HCT116 (cell line): ENCODE measurements around the gene SEC14L6. TPM values are rescaled to one million over a fixed set of nuclear protein-coding genes. Genes with fewer than 3 reads are reported as not detected.

Experiments
- ATAC-seq: fragments of 200-7000 bp; cut with Tn5 transposase; 2 replicates; pipeline ENCODE4 v1.9.1; 2020; ENCODE audit warnings: mild to moderate bottlenecking, moderate library complexity
- BruUV-seq: library from RNA; stranded (reverse); fragments of 400-500 nt; replicated peaks from 2 replicates; lab custom pipeline; 2021; lab: Mats Ljungman, UMichigan
- CTCF ChIA-PET: fragments of 300-600 bp; sonication (Branson Sonifier 250); formaldehyde crosslinking; loops from one replicate; lab custom pipeline; 2021; ENCODE audit warnings: antibody characterized with exemption; lab: Charles Lee
- POLR2A ChIA-PET: fragments of 300-600, 350-600 bp; sonication (Branson Sonifier 250); formaldehyde crosslinking; loops from one replicate; lab custom pipeline; 2021; ENCODE audit warnings: antibody characterized with exemption; lab: Charles Lee
- RAD21 ChIA-PET, 2 experiments: fragments of 300-600 bp; sonication (Branson Sonifier 250); formaldehyde crosslinking; loops; one replicate each; lab custom pipeline; 2023; ENCODE audit warnings: low total read pairs in 2 of 2; ENCODE audit not compliant: uncharacterized antibody in 2 of 2, unreplicated experiment in 2 of 2, low non-redundant PET in 1 of 2; lab: Charles Lee
- DNase-seq: peaks from one replicate; pipeline ENCODE4 v3.0.0-alpha.2; 2010; ENCODE audit warnings: low read depth, low spot score
- H2AFZ ChIP-seq: fragments of 200-600 bp; shearing (Covaris generic), sonication (generic); 2 replicates; pipeline ENCODE4 v1.6.1; 2017; ENCODE audit warnings: low read depth, mixed run types, mixed read lengths, antibody characterized with exemption, low read length; ENCODE audit not compliant: poor library complexity, severe bottlenecking
- H3K27ac ChIP-seq: 2 replicates; pipeline ENCODE4 v1.5.1; 2012; ENCODE audit warnings: low read depth, low read length
- H3K27me3 ChIP-seq: fragments of 200-600 bp; sonication (generic); 2 replicates; pipeline ENCODE4 v1.6.1; 2016; ENCODE audit warnings: mixed run types, low read length, mixed read lengths; ENCODE audit not compliant: insufficient read depth
- H3K36me3 ChIP-seq, 2 experiments: fragments of 200-500 bp in 1 of 2; fragments of 200-600 bp in 1 of 2; sonication (Bioruptor generic) in 1 of 2; sonication (generic) in 1 of 2; 2 replicates each; pipeline versions ENCODE4 v1.5.1 to v1.6.1; 2014 to 2016; ENCODE audit warnings: low read length in 2 of 2, inconsistent platforms in 1 of 2, mixed read lengths in 1 of 2, mixed run types in 1 of 2; ENCODE audit not compliant: insufficient read depth in 2 of 2, control insufficient read depth in 1 of 2
- H3K4me1 ChIP-seq, 2 experiments: fragments of 200-600 bp in 1 of 2; sonication (generic) in 1 of 2; 2 replicates each; pipeline versions ENCODE4 v1.5.1 to v1.6.1; 2012 to 2017; ENCODE audit warnings: low read length in 2 of 2, inconsistent platforms in 1 of 2, mild to moderate bottlenecking in 1 of 2, mixed read lengths in 1 of 2, mixed run types in 1 of 2, moderate library complexity in 1 of 2; ENCODE audit not compliant: insufficient read depth in 2 of 2, control insufficient read depth in 1 of 2
- H3K4me2 ChIP-seq: fragments of 200-600 bp; sonication (generic); 2 replicates; pipeline ENCODE4 v1.6.1; 2017; ENCODE audit warnings: mixed run types, low read length, mixed read lengths
- H3K4me3 ChIP-seq, 2 experiments: fragments of 200-600 bp in 1 of 2; sonication (generic) in 1 of 2; replicated peaks in 1 of 2; 2 replicates each; pipeline ENCODE4 v1.5.1; 2011 to 2016; ENCODE audit warnings: low read length in 2 of 2, control low read depth in 1 of 2, low read depth in 1 of 2, mild to moderate bottlenecking in 1 of 2, mixed read lengths in 1 of 2, mixed run types in 1 of 2
- H3K79me2 ChIP-seq: fragments of 200-600 bp; sonication (generic); 2 replicates; pipeline ENCODE4 v1.6.1; 2017; ENCODE audit warnings: mild to moderate bottlenecking, mixed run types, low read length, moderate library complexity, mixed read lengths; ENCODE audit not compliant: insufficient read depth
- H3K9ac ChIP-seq: fragments of 200-600 bp; sonication (generic); 2 replicates; pipeline ENCODE4 v1.6.1; 2016; ENCODE audit warnings: low read length, mixed read lengths
- H3K9me2 ChIP-seq: fragments of 200-600 bp; sonication (generic), shearing (Covaris generic); 2 replicates; pipeline ENCODE4 v1.6.1; 2017; ENCODE audit warnings: mixed run types, mild to moderate bottlenecking, moderate library complexity; ENCODE audit not compliant: insufficient read depth
- H3K9me3 ChIP-seq, 2 experiments: fragments of 200-500 bp in 1 of 2; fragments of 200-600 bp in 1 of 2; sonication (Bioruptor generic) in 1 of 2; sonication (generic) in 1 of 2; 2 replicates each; pipeline ENCODE4 v1.6.1; 2014 to 2017; ENCODE audit warnings: low read length in 2 of 2, mixed read lengths in 2 of 2, inconsistent platforms in 1 of 2, low read depth in 1 of 2, mild to moderate bottlenecking in 1 of 2, mixed run types in 1 of 2, moderate library complexity in 1 of 2; ENCODE audit not compliant: control insufficient read depth in 1 of 2, insufficient read depth in 1 of 2
- H4K20me1 ChIP-seq: fragments of 200-600 bp; sonication (generic), shearing (Covaris generic); 2 replicates; pipeline ENCODE4 v1.6.1; 2017; ENCODE audit warnings: mixed run types, mild to moderate bottlenecking, moderate library complexity; ENCODE audit not compliant: insufficient read depth
- CEBPB ChIP-seq: IDR thresholded peaks from 2 replicates; pipeline ENCODE4 v1.6.1; 2012; ENCODE audit warnings: low read depth
- EZH2 ChIP-seq: fragments of 200-600 bp; sonication (generic); IDR thresholded peaks from 2 replicates; pipeline ENCODE4 v1.6.1; 2017; ENCODE audit warnings: antibody characterized with exemption, mixed run types
- EZH2phosphoT487 ChIP-seq: fragments of 200-600 bp; IDR thresholded peaks from 2 replicates; pipeline ENCODE4 v1.6.1; 2018; ENCODE audit warnings: antibody characterized with exemption, borderline replicate concordance
- SIN3A ChIP-seq: IDR thresholded peaks from 2 replicates; pipeline ENCODE4 v1.6.1; 2012; ENCODE audit warnings: low read depth
- SRF ChIP-seq: IDR thresholded peaks from 2 replicates; pipeline ENCODE4 v1.6.1; 2012; ENCODE audit warnings: low read depth
- YY1 ChIP-seq: IDR thresholded peaks from 2 replicates; pipeline ENCODE4 v1.6.1; 2011; ENCODE audit warnings: low read length, low read depth, moderate library complexity, mild to moderate bottlenecking; ENCODE audit not compliant: insufficient replicate concordance; ENCODE audit errors: extremely low read depth
- ZFX ChIP-seq: fragments of 450-650 bp; IDR thresholded peaks from 2 replicates; pipeline ENCODE4 v1.6.1; 2017
- intact Hi-C: fragments of 100-400 bp; cut with micrococcal nuclease; formaldehyde crosslinking; loops from 2 replicates; pipeline ENCODE4 v1.10.0; 2022
- total RNA-seq: library from RNA; stranded (reverse); gene quantifications from one replicate; pipeline ENCODE4 v1.2.1, GENCODE V29; 2021; ENCODE audit not compliant: unreplicated experiment
- TF ChIP-seq, protein P1 (sequence below): IDR thresholded peaks from 2 replicates; pipeline ENCODE4 v1.6.1; 2012; ENCODE audit warnings: low read depth
- TF ChIP-seq, protein P2 (sequence below): IDR thresholded peaks from 2 replicates; pipeline ENCODE4 v1.6.1; 2012
- TF ChIP-seq, protein P3 (sequence below): IDR thresholded peaks from 2 replicates; pipeline ENCODE4 v1.6.1; 2012

SEC14L6 gene
- total RNA-seq, 1 experiment from 2014 or later = not detected

DNA sequence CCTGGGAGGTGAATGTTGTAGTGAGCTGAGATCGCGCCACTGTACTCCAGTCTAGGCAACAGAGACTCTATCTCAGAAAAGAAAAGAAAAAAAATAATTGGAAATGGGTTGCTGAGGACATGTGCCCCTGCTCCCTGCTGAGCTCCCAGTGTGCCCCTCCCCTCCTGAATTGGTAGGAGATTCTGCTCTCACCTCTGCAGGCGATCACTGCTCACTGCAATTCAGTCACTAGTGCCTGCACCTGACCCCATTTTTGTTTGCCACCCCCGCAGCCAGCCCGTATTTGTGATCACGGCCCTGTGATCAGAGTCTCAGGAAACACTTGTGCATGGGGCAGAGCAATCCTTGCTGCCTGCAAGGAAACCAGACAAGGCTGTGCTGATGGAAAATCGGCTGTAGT lies 58.4 kb downstream of the SEC14L6 start (continued):
- TF ChIP-seq, protein P1, sequence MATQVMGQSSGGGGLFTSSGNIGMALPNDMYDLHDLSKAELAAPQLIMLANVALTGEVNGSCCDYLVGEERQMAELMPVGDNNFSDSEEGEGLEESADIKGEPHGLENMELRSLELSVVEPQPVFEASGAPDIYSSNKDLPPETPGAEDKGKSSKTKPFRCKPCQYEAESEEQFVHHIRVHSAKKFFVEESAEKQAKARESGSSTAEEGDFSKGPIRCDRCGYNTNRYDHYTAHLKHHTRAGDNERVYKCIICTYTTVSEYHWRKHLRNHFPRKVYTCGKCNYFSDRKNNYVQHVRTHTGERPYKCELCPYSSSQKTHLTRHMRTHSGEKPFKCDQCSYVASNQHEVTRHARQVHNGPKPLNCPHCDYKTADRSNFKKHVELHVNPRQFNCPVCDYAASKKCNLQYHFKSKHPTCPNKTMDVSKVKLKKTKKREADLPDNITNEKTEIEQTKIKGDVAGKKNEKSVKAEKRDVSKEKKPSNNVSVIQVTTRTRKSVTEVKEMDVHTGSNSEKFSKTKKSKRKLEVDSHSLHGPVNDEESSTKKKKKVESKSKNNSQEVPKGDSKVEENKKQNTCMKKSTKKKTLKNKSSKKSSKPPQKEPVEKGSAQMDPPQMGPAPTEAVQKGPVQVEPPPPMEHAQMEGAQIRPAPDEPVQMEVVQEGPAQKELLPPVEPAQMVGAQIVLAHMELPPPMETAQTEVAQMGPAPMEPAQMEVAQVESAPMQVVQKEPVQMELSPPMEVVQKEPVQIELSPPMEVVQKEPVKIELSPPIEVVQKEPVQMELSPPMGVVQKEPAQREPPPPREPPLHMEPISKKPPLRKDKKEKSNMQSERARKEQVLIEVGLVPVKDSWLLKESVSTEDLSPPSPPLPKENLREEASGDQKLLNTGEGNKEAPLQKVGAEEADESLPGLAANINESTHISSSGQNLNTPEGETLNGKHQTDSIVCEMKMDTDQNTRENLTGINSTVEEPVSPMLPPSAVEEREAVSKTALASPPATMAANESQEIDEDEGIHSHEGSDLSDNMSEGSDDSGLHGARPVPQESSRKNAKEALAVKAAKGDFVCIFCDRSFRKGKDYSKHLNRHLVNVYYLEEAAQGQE = no peak
- TF ChIP-seq YY1 = no peak
- no peak for TF ChIP-seq EZH2
- TF ChIP-seq, protein P2, sequence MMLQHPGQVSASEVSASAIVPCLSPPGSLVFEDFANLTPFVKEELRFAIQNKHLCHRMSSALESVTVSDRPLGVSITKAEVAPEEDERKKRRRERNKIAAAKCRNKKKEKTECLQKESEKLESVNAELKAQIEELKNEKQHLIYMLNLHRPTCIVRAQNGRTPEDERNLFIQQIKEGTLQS = no peak
- no peak for TF ChIP-seq SIN3A

DNA sequence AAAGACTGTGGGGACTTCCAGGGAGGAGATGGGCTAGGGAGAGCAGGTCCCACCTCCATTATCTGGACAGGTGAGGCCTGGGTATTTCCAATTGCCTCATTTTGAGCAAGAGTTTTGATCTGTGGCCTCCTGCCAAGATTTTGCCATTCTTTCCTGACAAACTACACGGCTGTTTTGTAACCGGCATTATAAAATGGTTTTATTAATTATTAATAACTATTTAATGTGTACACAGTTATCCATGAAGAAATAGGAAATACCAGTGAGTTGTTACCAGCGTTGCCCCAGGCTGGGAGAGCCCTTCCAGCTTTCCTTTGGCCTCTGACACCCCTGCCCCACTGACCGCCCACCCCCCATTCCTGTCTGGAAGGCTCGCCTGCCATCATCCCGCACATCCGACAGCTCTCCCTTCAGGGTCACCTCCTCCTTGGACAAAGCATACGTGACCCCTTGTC lies 59.9 kb downstream of the SEC14L6 start:
- no peak overlapping the region for H3K4me3 ChIP-seq
- H3K27ac ChIP-seq = no peak overlapping the region

More for the DNA sequence above, 59.9 kb downstream of the SEC14L6 start:
- no peak overlapping the region for H3K9ac ChIP-seq
- CTCF ChIA-PET = interaction anchor here (1.0 to 1.4 kb wide), 2 partner anchors 43 to 60 kb away, joined by 3 to 4 read pairs; partner anchors contain the start of gene MTFP1
- no TSS peak for BruUV-seq
- no peaks in the 10 kb centered on the region for H3K9me2 ChIP-seq
- no peak overlapping the region for H3K4me2 ChIP-seq
- POLR2A ChIA-PET = no interaction called here
- H2AFZ ChIP-seq = no peak overlapping the region
- DNase-seq (no peak), ATAC-seq (no peak)
- intact Hi-C loops = no loop called here
- no peaks in the 10 kb centered on the region for H4K20me1 ChIP-seq
- TF ChIP-seq SRF (no peak), EZH2phosphoT487 (no peak), YY1 (no peak), CEBPB (no peak), ZFX (no peak)
- TF ChIP-seq, protein P3, sequence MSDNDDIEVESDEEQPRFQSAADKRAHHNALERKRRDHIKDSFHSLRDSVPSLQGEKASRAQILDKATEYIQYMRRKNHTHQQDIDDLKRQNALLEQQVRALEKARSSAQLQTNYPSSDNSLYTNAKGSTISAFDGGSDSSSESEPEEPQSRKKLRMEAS = no peak
- no peaks in the 10 kb centered on the region for H3K79me2 ChIP-seq
- no peaks in the 10 kb centered on the region for H3K9me3 ChIP-seq
- no peaks in the 10 kb centered on the region for H3K36me3 ChIP-seq
- RAD21 ChIA-PET = interaction anchor here in 1 of 2 experiments (1.1 kb wide), 1 partner anchor 41 kb away, joined by 4 read pairs; no protein-coding TSS in a partner anchor
- H3K4me1 ChIP-seq = peaks cover 0 to 7% of the 10 kb centered on the region in 2 experiments; a peak in 2 of 4 replicates
- no peaks in the 10 kb centered on the region for H3K27me3 ChIP-seq
